HCT116 (cell line): Measurements from ENCODE around the gene REPS1. TPM values are rescaled to one million over a fixed set of nuclear protein-coding genes. Genes with fewer than 3 reads are reported as not detected.

Experiments used
- ATAC-seq: fragments of 200-7000 bp; cut with Tn5 transposase; 2 replicates; pipeline ENCODE4 v1.9.1; 2020; ENCODE audit warnings: mild to moderate bottlenecking, moderate library complexity
- BruUV-seq: library from RNA; stranded (reverse); fragments of 400-500 nt; replicated peaks from 2 replicates; lab custom pipeline; 2021; lab: Mats Ljungman, UMichigan
- CTCF ChIA-PET: fragments of 300-600 bp; sonication (Branson Sonifier 250); formaldehyde crosslinking; loops from one replicate; lab custom pipeline; 2021; ENCODE audit warnings: antibody characterized with exemption; lab: Charles Lee
- POLR2A ChIA-PET: fragments of 300-600, 350-600 bp; sonication (Branson Sonifier 250); formaldehyde crosslinking; loops from one replicate; lab custom pipeline; 2021; ENCODE audit warnings: antibody characterized with exemption; lab: Charles Lee
- RAD21 ChIA-PET, 2 experiments: fragments of 300-600 bp; sonication (Branson Sonifier 250); formaldehyde crosslinking; loops; one replicate each; lab custom pipeline; 2023; ENCODE audit warnings: low total read pairs in 2 of 2; ENCODE audit not compliant: uncharacterized antibody in 2 of 2, unreplicated experiment in 2 of 2, low non-redundant PET in 1 of 2; lab: Charles Lee
- DNase-seq: peaks from one replicate; pipeline ENCODE4 v3.0.0-alpha.2; 2010; ENCODE audit warnings: low read depth, low spot score
- H2AFZ ChIP-seq: fragments of 200-600 bp; shearing (Covaris generic), sonication (generic); 2 replicates; pipeline ENCODE4 v1.6.1; 2017; ENCODE audit warnings: low read depth, mixed run types, mixed read lengths, antibody characterized with exemption, low read length; ENCODE audit not compliant: poor library complexity, severe bottlenecking
- H3K27ac ChIP-seq: 2 replicates; pipeline ENCODE4 v1.5.1; 2012; ENCODE audit warnings: low read depth, low read length
- H3K27me3 ChIP-seq: fragments of 200-600 bp; sonication (generic); 2 replicates; pipeline ENCODE4 v1.6.1; 2016; ENCODE audit warnings: mixed run types, low read length, mixed read lengths; ENCODE audit not compliant: insufficient read depth
- H3K36me3 ChIP-seq, 2 experiments: fragments of 200-500 bp in 1 of 2; fragments of 200-600 bp in 1 of 2; sonication (Bioruptor generic) in 1 of 2; sonication (generic) in 1 of 2; 2 replicates each; pipeline versions ENCODE4 v1.5.1 to v1.6.1; 2014 to 2016; ENCODE audit warnings: low read length in 2 of 2, inconsistent platforms in 1 of 2, mixed read lengths in 1 of 2, mixed run types in 1 of 2; ENCODE audit not compliant: insufficient read depth in 2 of 2, control insufficient read depth in 1 of 2
- H3K4me1 ChIP-seq, 2 experiments: fragments of 200-600 bp in 1 of 2; sonication (generic) in 1 of 2; 2 replicates each; pipeline versions ENCODE4 v1.5.1 to v1.6.1; 2012 to 2017; ENCODE audit warnings: low read length in 2 of 2, inconsistent platforms in 1 of 2, mild to moderate bottlenecking in 1 of 2, mixed read lengths in 1 of 2, mixed run types in 1 of 2, moderate library complexity in 1 of 2; ENCODE audit not compliant: insufficient read depth in 2 of 2, control insufficient read depth in 1 of 2
- H3K4me2 ChIP-seq: fragments of 200-600 bp; sonication (generic); 2 replicates; pipeline ENCODE4 v1.6.1; 2017; ENCODE audit warnings: mixed run types, low read length, mixed read lengths
- H3K4me3 ChIP-seq, 2 experiments: fragments of 200-600 bp in 1 of 2; sonication (generic) in 1 of 2; replicated peaks in 1 of 2; 2 replicates each; pipeline ENCODE4 v1.5.1; 2011 to 2016; ENCODE audit warnings: low read length in 2 of 2, control low read depth in 1 of 2, low read depth in 1 of 2, mild to moderate bottlenecking in 1 of 2, mixed read lengths in 1 of 2, mixed run types in 1 of 2
- H3K79me2 ChIP-seq: fragments of 200-600 bp; sonication (generic); 2 replicates; pipeline ENCODE4 v1.6.1; 2017; ENCODE audit warnings: mild to moderate bottlenecking, mixed run types, low read length, moderate library complexity, mixed read lengths; ENCODE audit not compliant: insufficient read depth
- H3K9ac ChIP-seq: fragments of 200-600 bp; sonication (generic); 2 replicates; pipeline ENCODE4 v1.6.1; 2016; ENCODE audit warnings: low read length, mixed read lengths
- H3K9me2 ChIP-seq: fragments of 200-600 bp; sonication (generic), shearing (Covaris generic); 2 replicates; pipeline ENCODE4 v1.6.1; 2017; ENCODE audit warnings: mixed run types, mild to moderate bottlenecking, moderate library complexity; ENCODE audit not compliant: insufficient read depth
- H3K9me3 ChIP-seq, 2 experiments: fragments of 200-500 bp in 1 of 2; fragments of 200-600 bp in 1 of 2; sonication (Bioruptor generic) in 1 of 2; sonication (generic) in 1 of 2; 2 replicates each; pipeline ENCODE4 v1.6.1; 2014 to 2017; ENCODE audit warnings: low read length in 2 of 2, mixed read lengths in 2 of 2, inconsistent platforms in 1 of 2, low read depth in 1 of 2, mild to moderate bottlenecking in 1 of 2, mixed run types in 1 of 2, moderate library complexity in 1 of 2; ENCODE audit not compliant: control insufficient read depth in 1 of 2, insufficient read depth in 1 of 2
- H4K20me1 ChIP-seq: fragments of 200-600 bp; sonication (generic), shearing (Covaris generic); 2 replicates; pipeline ENCODE4 v1.6.1; 2017; ENCODE audit warnings: mixed run types, mild to moderate bottlenecking, moderate library complexity; ENCODE audit not compliant: insufficient read depth
- CBX3 ChIP-seq: IDR thresholded peaks from 2 replicates; pipeline ENCODE4 v1.6.1; 2012; ENCODE audit warnings: low read depth
- EGR1 ChIP-seq: IDR thresholded peaks from 2 replicates; pipeline ENCODE4 v1.6.1; 2012; ENCODE audit warnings: low read depth
- ELF1 ChIP-seq: IDR thresholded peaks from 2 replicates; pipeline ENCODE4 v1.6.1; 2012; ENCODE audit warnings: low read depth, borderline replicate concordance
- EZH2 ChIP-seq: fragments of 200-600 bp; sonication (generic); IDR thresholded peaks from 2 replicates; pipeline ENCODE4 v1.6.1; 2017; ENCODE audit warnings: antibody characterized with exemption, mixed run types
- EZH2phosphoT487 ChIP-seq: fragments of 200-600 bp; IDR thresholded peaks from 2 replicates; pipeline ENCODE4 v1.6.1; 2018; ENCODE audit warnings: antibody characterized with exemption, borderline replicate concordance
- FOSL1 ChIP-seq: IDR thresholded peaks from 2 replicates; pipeline ENCODE4 v1.6.1; 2012; ENCODE audit warnings: low read depth
- POLR2A ChIP-seq: IDR thresholded peaks from 2 replicates; pipeline ENCODE4 v1.7.0; 2011; ENCODE audit warnings: borderline replicate concordance; ENCODE audit not compliant: insufficient read depth, insufficient read length; ENCODE audit errors: extremely low read depth
- POLR2AphosphoS5 ChIP-seq: IDR thresholded peaks from 2 replicates; pipeline ENCODE4 v1.6.1; 2011; ENCODE audit warnings: mild to moderate bottlenecking, low read depth, low read length, moderate library complexity
- RAD21 ChIP-seq: IDR thresholded peaks from 2 replicates; pipeline ENCODE4 v1.6.1; 2012; ENCODE audit warnings: low read depth, mild to moderate bottlenecking
- SIN3A ChIP-seq: IDR thresholded peaks from 2 replicates; pipeline ENCODE4 v1.6.1; 2012; ENCODE audit warnings: low read depth
- SP1 ChIP-seq: IDR thresholded peaks from 2 replicates; pipeline ENCODE4 v1.6.1; 2012; ENCODE audit warnings: low read depth
- SRF ChIP-seq: IDR thresholded peaks from 2 replicates; pipeline ENCODE4 v1.6.1; 2012; ENCODE audit warnings: low read depth
- TCF7L2 ChIP-seq: IDR thresholded peaks from 2 replicates; pipeline ENCODE4 v1.7.0; 2011; ENCODE audit warnings: borderline replicate concordance, inconsistent platforms; ENCODE audit not compliant: insufficient read depth, insufficient read length; ENCODE audit errors: extremely low read depth
- YY1 ChIP-seq: IDR thresholded peaks from 2 replicates; pipeline ENCODE4 v1.6.1; 2011; ENCODE audit warnings: low read length, low read depth, moderate library complexity, mild to moderate bottlenecking; ENCODE audit not compliant: insufficient replicate concordance; ENCODE audit errors: extremely low read depth
- ZBTB33 ChIP-seq: IDR thresholded peaks from 2 replicates; pipeline ENCODE4 v1.6.1; 2011; ENCODE audit warnings: mild to moderate bottlenecking, low read length, moderate library complexity; ENCODE audit not compliant: insufficient replicate concordance; ENCODE audit errors: extremely low read depth
- ZNF274 ChIP-seq: fragments of 200-500 bp; sonication (Bioruptor generic); IDR thresholded peaks from 2 replicates; pipeline ENCODE4 v1.6.1; 2014; ENCODE audit warnings: mild to moderate bottlenecking, low read depth, low read length, inconsistent platforms
- intact Hi-C: fragments of 100-400 bp; cut with micrococcal nuclease; formaldehyde crosslinking; loops from 2 replicates; pipeline ENCODE4 v1.10.0; 2022
- total RNA-seq: library from RNA; stranded (reverse); gene quantifications from one replicate; pipeline ENCODE4 v1.2.1, GENCODE V29; 2021; ENCODE audit not compliant: unreplicated experiment
- TF ChIP-seq, protein P1 (sequence below): IDR thresholded peaks from 2 replicates; pipeline ENCODE4 v1.6.1; 2012
- TF ChIP-seq, protein P2 (sequence below), 3 experiments: fragments of 200-600 bp in 1 of 3; sonication (generic) in 1 of 3; IDR thresholded peaks in 2 of 3; conservative IDR thresholded peaks in 1 of 3; 2 replicates each; pipeline ENCODE4 v1.5.1; 2012 to 2017; ENCODE audit warnings: low read depth in 2 of 3, low read length in 2 of 3, antibody characterized with exemption in 1 of 3, borderline replicate concordance in 1 of 3, control low read depth in 1 of 3, mild to moderate bottlenecking in 1 of 3, mixed read lengths in 1 of 3, mixed run types in 1 of 3, moderate library complexity in 1 of 3; ENCODE audit not compliant: insufficient read depth in 1 of 3
- TF ChIP-seq, protein P3 (sequence below): IDR thresholded peaks from 2 replicates; pipeline ENCODE4 v1.6.1; 2012
- TF ChIP-seq, protein P4 (sequence below): IDR thresholded peaks from 2 replicates; pipeline ENCODE4 v1.6.1; 2012; ENCODE audit warnings: low read depth

Gene REPS1
- total RNA-seq, 1 experiment from 2014 or later, result 52.7 TPM

DNA sequence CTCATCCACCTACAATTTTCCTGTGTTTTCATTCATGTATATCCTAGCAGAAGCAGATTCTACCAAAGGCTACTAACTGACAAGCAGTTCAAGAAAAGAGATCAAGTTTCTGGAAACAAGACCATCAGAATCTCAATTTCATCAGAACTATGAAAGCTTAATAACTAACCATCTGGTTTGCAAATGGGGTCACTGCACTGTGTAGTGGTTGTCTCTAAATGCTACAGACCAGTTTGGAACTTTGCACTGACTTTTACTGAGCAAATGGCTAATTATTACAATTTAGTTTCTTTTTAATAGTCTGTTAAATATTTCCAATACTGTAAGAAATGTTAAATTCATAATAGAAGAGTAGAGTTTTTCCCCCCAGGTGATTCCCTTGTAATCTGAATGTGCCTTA is 64.5 kb downstream of the REPS1 start:
- Histone ChIP-seq H2AFZ (no peak overlapping the region), H3K9me3 (no peaks in the 10 kb centered on the region), H3K36me3 (peaks cover 5 to 9% of the 10 kb centered on the region in 2 experiments; a peak in 2 of 4 replicates), H4K20me1 (no peaks in the 10 kb centered on the region), H3K27me3 (no peaks in the 10 kb centered on the region), H3K27ac (no peak overlapping the region), H3K4me2 (no peak overlapping the region), H3K4me3 (no peak overlapping the region), H3K9me2 (no peaks in the 10 kb centered on the region), H3K4me1 (no peaks in the 10 kb centered on the region), H3K79me2 (no peaks in the 10 kb centered on the region; the same call in 1 of the 2 replicates), H3K9ac (no peak overlapping the region)
- RAD21 ChIA-PET, result no interaction called here
- intact Hi-C loops, result no loop called here
- CTCF ChIA-PET, result no interaction called here
- BruUV-seq, result no TSS peak
- POLR2A ChIA-PET, result no interaction called here
- ATAC-seq, result no peak
- no peak for DNase-seq
- TF ChIP-seq POLR2A (no peak), RAD21 (no peak), TCF7L2 (no peak), ZBTB33 (no peak), CBX3 (no peak), SIN3A (no peak), SP1 (no peak), SRF (no peak), EGR1 (no peak), ZNF274 (no peak), EZH2 (no peak), POLR2AphosphoS5 (no peak), YY1 (no peak), ELF1 (no peak), EZH2phosphoT487 (no peak), FOSL1 (no peak)
- TF ChIP-seq, protein P1, sequence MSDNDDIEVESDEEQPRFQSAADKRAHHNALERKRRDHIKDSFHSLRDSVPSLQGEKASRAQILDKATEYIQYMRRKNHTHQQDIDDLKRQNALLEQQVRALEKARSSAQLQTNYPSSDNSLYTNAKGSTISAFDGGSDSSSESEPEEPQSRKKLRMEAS, result no peak
- TF ChIP-seq, protein P2, sequence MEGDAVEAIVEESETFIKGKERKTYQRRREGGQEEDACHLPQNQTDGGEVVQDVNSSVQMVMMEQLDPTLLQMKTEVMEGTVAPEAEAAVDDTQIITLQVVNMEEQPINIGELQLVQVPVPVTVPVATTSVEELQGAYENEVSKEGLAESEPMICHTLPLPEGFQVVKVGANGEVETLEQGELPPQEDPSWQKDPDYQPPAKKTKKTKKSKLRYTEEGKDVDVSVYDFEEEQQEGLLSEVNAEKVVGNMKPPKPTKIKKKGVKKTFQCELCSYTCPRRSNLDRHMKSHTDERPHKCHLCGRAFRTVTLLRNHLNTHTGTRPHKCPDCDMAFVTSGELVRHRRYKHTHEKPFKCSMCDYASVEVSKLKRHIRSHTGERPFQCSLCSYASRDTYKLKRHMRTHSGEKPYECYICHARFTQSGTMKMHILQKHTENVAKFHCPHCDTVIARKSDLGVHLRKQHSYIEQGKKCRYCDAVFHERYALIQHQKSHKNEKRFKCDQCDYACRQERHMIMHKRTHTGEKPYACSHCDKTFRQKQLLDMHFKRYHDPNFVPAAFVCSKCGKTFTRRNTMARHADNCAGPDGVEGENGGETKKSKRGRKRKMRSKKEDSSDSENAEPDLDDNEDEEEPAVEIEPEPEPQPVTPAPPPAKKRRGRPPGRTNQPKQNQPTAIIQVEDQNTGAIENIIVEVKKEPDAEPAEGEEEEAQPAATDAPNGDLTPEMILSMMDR (IDR thresholded peaks at IDR 0.05 in 2 of 3, conservative IDR thresholded peaks at IDR 0.05 in 1 of 3; ENCODE audit: borderline replicate concordance in 1 of 3, insufficient read depth in 1 of 3, low read depth in 2 of 3, low read length in 2 of 3), result no peak
- TF ChIP-seq, protein P3, sequence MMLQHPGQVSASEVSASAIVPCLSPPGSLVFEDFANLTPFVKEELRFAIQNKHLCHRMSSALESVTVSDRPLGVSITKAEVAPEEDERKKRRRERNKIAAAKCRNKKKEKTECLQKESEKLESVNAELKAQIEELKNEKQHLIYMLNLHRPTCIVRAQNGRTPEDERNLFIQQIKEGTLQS, result no peak
- TF ChIP-seq, protein P4, sequence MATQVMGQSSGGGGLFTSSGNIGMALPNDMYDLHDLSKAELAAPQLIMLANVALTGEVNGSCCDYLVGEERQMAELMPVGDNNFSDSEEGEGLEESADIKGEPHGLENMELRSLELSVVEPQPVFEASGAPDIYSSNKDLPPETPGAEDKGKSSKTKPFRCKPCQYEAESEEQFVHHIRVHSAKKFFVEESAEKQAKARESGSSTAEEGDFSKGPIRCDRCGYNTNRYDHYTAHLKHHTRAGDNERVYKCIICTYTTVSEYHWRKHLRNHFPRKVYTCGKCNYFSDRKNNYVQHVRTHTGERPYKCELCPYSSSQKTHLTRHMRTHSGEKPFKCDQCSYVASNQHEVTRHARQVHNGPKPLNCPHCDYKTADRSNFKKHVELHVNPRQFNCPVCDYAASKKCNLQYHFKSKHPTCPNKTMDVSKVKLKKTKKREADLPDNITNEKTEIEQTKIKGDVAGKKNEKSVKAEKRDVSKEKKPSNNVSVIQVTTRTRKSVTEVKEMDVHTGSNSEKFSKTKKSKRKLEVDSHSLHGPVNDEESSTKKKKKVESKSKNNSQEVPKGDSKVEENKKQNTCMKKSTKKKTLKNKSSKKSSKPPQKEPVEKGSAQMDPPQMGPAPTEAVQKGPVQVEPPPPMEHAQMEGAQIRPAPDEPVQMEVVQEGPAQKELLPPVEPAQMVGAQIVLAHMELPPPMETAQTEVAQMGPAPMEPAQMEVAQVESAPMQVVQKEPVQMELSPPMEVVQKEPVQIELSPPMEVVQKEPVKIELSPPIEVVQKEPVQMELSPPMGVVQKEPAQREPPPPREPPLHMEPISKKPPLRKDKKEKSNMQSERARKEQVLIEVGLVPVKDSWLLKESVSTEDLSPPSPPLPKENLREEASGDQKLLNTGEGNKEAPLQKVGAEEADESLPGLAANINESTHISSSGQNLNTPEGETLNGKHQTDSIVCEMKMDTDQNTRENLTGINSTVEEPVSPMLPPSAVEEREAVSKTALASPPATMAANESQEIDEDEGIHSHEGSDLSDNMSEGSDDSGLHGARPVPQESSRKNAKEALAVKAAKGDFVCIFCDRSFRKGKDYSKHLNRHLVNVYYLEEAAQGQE, result no peak
